ENCODE data around the gene RTL1. TPM values are rescaled to one million over a fixed set of nuclear protein-coding genes. Genes with fewer than 3 reads are reported as not detected.

The RTL1 gene
- total and polyA plus RNA-seq, 10 of the 15 experiments (the other 5 are each of a cell fraction or from before 2014, with no cell fraction given) = not detected

DNA sequence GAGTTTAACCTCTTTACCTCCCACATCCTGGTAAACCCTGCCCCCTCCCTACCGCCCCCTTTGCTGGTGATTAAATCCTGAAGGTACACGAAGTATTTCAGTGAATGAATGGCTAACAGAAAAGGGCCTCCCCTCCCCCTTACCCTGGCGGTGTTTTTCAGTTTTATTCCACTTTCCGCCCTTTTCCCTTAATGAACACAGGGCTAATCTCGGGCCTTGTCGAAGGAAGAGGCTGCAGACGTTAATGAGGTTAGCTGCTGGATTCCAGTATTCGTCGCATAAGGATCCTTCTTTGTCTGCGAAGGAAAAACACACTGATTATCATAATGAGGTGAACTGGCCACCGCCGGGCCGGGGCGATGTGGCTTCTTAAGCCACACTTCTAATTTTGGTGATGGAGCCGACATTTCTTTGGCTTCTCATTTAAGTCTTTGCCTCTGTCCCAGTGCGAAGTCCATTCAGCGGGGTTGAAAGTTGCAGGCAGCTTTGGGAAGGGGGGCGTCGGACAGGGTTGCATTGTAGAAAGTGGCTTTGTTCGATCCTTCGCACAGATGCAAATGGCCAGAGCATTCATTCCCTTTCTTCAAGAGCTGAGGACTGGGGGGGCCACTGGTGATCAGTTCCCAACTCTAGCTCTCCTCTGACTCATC is 71.1 kb downstream of the RTL1 start:
- H3K9me3 ChIP-seq (replicated peaks; ENCODE audit: control insufficient read depth, insufficient read depth, low read length) = no peaks in the 10 kb centered on the region; the same call in 2 of the 3 replicates
- no peak overlapping the region for H2AFZ ChIP-seq (ENCODE audit: control insufficient read depth, low read depth, low read length)
- no peaks in the 10 kb centered on the region; a peak in 2 of 4 replicates for H3K27me3 ChIP-seq (replicated peaks in 1 of 2; ENCODE audit: control insufficient read depth in 2 of 2, insufficient read depth in 2 of 2, low read length in 1 of 2)
- ChIA-PET SMC1A (ENCODE audit: uncharacterized antibody, unreplicated experiment) (no interaction called here), POLR2A (no interaction called here), CTCF (no interaction called here), RAD21 (ENCODE audit: unreplicated experiment) (no interaction called here)
- no TSS peak for BruUV-seq (replicated peaks)
- H3K9ac ChIP-seq (ENCODE audit: control insufficient read depth, insufficient read depth, low read length) = no peak overlapping the region
- no peak overlapping the region for H3K4me2 ChIP-seq (ENCODE audit: control insufficient read depth, insufficient read depth)
- in situ Hi-C loops (cut with MboI) = no loop called here
- no peaks in the 10 kb centered on the region for H3K4me1 ChIP-seq (ENCODE audit: control insufficient read depth, insufficient read depth, low read length)
- no peaks in the 10 kb centered on the region for H4K20me1 ChIP-seq (ENCODE audit: control insufficient read depth, insufficient read depth)
- DNase-seq (ENCODE audit: low read depth, low spot score) = no peak
- no peak for ATAC-seq
- intact Hi-C loops (cut with micrococcal nuclease; ENCODE audit: unreplicated experiment) = no loop called here
- WGBS (ENCODE audit: insufficient coverage, insufficient replicate concordance, low lambda C conversion rate, missing lambda C conversion rate) = 56% methylated on average over 21 of the region's 21 CpGs
- no peak overlapping the region for H3K27ac ChIP-seq (ENCODE audit: control insufficient read depth, insufficient read depth)
- TF ChIP-seq NFYB (IDR thresholded peaks at IDR 0.05; ENCODE audit: insufficient read depth, low read depth, low read length) = no peak
- no peak for TF ChIP-seq STAT1 (conservative IDR thresholded peaks at IDR 0.05)
- TF ChIP-seq HDAC6 (IDR thresholded peaks at IDR 0.05; ENCODE audit: unreplicated experiment) = no peak
- no peak for TF ChIP-seq HDGF (IDR thresholded peaks at IDR 0.05)
- TF ChIP-seq RUNX3 (IDR thresholded peaks at IDR 0.05; ENCODE audit: low read length) = no peak
- no peak for TF ChIP-seq MEF2B (IDR thresholded peaks at IDR 0.05; ENCODE audit: partially characterized antibody, poor library complexity, severe bottlenecking)
- TF ChIP-seq, protein P1, sequence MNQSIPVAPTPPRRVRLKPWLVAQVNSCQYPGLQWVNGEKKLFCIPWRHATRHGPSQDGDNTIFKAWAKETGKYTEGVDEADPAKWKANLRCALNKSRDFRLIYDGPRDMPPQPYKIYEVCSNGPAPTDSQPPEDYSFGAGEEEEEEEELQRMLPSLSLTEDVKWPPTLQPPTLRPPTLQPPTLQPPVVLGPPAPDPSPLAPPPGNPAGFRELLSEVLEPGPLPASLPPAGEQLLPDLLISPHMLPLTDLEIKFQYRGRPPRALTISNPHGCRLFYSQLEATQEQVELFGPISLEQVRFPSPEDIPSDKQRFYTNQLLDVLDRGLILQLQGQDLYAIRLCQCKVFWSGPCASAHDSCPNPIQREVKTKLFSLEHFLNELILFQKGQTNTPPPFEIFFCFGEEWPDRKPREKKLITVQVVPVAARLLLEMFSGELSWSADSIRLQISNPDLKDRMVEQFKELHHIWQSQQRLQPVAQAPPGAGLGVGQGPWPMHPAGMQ (IDR thresholded peaks at IDR 0.05; ENCODE audit: borderline replicate concordance) = no peak
- TF ChIP-seq RAD51 (IDR thresholded peaks at IDR 0.05) = no peak
- TF ChIP-seq, protein P2, sequence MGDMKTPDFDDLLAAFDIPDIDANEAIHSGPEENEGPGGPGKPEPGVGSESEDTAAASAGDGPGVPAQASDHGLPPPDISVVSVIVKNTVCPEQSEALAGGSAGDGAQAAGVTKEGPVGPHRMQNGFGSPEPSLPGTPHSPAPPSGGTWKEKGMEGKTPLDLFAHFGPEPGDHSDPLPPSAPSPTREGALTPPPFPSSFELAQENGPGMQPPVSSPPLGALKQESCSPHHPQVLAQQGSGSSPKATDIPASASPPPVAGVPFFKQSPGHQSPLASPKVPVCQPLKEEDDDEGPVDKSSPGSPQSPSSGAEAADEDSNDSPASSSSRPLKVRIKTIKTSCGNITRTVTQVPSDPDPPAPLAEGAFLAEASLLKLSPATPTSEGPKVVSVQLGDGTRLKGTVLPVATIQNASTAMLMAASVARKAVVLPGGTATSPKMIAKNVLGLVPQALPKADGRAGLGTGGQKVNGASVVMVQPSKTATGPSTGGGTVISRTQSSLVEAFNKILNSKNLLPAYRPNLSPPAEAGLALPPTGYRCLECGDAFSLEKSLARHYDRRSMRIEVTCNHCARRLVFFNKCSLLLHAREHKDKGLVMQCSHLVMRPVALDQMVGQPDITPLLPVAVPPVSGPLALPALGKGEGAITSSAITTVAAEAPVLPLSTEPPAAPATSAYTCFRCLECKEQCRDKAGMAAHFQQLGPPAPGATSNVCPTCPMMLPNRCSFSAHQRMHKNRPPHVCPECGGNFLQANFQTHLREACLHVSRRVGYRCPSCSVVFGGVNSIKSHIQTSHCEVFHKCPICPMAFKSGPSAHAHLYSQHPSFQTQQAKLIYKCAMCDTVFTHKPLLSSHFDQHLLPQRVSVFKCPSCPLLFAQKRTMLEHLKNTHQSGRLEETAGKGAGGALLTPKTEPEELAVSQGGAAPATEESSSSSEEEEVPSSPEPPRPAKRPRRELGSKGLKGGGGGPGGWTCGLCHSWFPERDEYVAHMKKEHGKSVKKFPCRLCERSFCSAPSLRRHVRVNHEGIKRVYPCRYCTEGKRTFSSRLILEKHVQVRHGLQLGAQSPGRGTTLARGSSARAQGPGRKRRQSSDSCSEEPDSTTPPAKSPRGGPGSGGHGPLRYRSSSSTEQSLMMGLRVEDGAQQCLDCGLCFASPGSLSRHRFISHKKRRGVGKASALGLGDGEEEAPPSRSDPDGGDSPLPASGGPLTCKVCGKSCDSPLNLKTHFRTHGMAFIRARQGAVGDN (IDR thresholded peaks at IDR 0.05) = no peak
- no peak for TF ChIP-seq ZNF217 (IDR thresholded peaks at IDR 0.05)
- no peaks in the 10 kb centered on the region for H3K79me2 ChIP-seq (ENCODE audit: control insufficient read depth, insufficient read depth, low read length)
- H3K36me3 ChIP-seq (ENCODE audit: control insufficient read depth in 2 of 2, insufficient read depth in 2 of 2, low read length in 1 of 2) = no peaks in the 10 kb centered on the region
- no peak for FAIRE-seq
- no peak overlapping the region for H3K4me3 ChIP-seq

Measured in GM12878 (cell line).